GM18526 (cell line): ENCODE data around the gene TRIM71.

Source experiments
- POLR2A ChIP-seq: IDR thresholded peaks from 3 replicates; pipeline ENCODE4 v1.6.1; 2011; ENCODE audit not compliant: insufficient read length; ENCODE audit errors: extremely low read depth

Gene TRIM71

GRCh38 chr3:32850636-32851035, 32.8 kb downstream of the TRIM71 start:
- TF ChIP-seq POLR2A: no peak

GRCh38 chr3:32852146-32852545, 34.3 kb downstream of the TRIM71 start:
- no peak for TF ChIP-seq POLR2A

DNA sequence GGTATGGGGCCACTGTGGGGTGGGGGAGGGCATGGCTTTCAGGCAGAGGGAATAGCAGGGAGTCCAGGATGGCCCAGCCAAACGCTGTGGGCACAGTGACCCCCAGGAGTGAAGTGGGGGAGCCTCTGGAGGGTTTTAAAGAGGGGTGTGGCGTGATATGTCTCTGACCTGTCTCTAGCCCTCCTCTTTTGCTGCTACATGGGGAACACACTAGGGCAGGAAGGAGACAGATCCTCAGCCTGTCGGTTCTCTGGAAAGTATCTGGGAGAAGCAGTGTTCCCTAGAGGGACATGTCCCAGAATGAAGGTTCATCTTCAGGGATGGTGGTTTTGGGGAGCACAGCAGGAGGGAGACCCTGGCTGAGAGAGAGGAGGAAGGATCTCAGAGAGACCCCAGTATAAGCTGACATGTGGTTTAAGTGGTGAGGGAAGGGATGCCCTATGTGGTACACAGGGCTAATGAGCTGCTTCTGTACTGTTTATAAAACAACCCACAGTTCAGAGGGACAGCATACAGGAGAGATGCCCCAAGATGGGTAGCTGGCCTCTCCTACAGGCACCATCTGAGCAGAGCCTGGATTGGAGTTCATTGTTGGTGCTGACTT, 37.7 kb downstream of the TRIM71 start:
- no peak for TF ChIP-seq POLR2A

DNA sequence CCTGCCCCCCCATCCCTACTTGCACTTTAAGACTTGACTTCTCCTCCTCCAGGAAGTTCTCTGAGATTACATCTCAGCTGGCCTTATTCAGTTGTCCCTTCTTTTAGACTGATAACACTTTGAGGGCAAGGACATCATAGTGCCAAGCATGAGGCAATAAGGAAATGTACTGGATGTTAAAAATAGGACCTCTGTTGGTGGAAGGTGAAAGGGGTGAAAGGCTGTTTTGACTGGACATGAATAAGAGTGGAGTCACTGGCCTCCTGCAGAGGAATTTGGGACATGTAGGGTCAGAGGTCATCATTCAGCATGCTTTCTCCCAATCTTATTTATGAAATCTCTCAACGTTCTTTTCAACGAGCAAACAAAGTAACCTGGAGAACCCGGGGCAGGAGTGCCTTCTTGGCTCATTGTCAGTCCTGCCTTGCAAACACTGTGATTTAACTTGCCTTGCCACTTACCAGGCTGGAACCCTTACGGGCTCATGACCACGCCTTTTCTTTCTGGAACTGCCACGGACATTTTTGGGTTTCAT, 38.6 kb downstream of the TRIM71 start:
- TF ChIP-seq POLR2A: no peak

- no peak for TF ChIP-seq POLR2A
Observed at GRCh38 chr3:32856901-32857507, 39.2 kb downstream of the TRIM71 start.

DNA sequence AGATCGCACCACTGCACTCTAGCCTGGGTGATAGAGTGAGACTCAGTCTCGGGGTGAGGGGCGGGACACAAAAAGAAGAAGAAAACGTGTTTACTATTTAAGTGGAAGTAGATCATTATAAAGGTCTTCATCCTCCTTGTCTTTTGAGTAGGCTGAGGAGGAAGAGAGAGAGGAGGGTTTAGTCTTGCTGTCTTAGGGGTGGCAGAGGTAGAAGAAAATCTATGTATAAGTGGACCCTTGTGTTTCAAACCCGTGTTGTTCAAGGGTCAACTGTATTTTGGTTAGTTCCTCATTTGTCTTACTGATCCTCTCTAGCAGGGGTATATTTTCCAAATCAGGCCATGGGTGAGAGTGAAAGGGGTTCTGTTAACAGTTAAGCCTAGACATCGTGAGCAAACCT, 40.1 kb downstream of the TRIM71 start:
- no peak for TF ChIP-seq POLR2A

DNA sequence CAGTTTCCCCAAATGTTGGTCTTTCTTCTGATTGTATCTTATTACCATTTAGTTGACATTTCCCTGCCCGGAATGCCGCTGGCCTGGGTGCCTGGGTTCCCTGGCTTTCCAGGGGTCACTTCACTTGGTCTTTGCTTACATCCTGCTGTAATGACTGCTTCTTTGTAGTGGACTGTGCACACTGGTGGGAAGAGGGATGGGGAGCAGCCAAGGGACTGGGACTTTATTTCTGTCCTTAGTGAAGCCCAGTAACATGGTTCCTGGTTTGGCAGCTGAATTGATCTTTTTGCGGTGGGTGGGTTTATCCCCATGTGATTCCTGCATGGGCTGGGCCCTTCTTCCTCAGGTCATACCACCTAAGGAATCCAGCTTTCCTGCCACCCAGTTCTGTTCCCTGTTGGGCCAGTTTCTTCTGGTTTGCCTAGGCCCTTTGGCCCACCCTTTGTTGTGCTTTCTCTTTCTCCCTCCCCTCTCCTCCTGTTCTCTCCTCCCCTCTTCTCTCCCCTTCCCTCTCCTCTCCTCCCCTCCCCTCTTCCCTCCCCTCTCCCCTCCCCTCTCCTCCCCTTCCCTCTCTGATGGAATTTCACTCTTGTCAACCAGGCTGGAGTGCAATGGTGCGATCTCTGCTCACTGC, 41.9 kb downstream of the TRIM71 start:
- TF ChIP-seq POLR2A: no peak

DNA sequence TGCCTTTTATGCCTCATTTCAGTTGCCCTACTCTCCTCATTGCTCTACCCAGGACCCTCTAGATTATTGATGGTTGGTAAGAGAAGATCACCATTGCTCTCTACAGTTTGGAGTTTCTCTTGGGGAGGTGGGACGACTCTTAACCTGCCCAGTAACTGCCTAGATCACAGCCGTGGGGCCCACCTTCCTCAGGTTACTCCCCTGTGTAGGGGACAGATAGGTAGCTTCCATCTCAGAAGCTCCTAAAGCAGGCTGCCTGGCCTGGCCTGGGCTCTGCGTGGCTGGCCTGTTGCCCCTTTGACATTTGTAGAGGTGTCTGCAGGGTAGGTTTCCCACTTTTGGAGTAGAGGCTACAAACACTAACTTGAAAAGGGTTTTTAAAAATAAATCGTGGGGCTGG, 42.7 kb downstream of the TRIM71 start:
- TF ChIP-seq POLR2A: no peak

GRCh38 chr3:32861681-32862080, 43.9 kb downstream of the TRIM71 start:
- no peak for TF ChIP-seq POLR2A

- TF ChIP-seq POLR2A: no peak
Observed at GRCh38 chr3:32862247-32862935, 44.6 kb downstream of the TRIM71 start.

DNA sequence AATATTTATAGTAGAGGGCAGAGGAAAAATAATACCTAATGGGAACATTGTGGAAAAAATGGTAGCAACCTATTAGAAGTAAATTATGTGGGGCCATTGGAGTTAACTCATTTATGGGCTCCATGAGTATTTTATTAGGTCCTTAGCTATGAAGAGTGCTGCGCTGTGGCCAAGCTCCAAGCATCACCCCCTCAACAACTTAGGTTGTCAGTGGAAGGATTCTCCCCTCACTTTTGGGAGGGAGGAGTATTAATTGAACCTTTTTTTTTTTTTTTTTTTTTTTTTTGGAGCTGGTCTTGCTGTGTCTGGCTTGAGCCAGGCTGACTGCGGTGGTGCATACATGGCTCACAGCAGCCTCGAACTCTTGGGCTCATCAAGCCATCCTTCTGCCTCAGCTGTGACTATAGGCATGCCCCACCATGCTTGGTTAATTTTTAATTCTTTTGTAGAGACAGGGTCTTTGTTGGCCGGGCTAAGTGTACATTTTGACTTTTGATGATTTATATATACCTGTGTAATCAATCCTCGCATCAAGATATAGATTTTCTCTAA, 45.2 kb downstream of the TRIM71 start:
- TF ChIP-seq POLR2A: no peak

- TF ChIP-seq POLR2A: no peak
Observed at GRCh38 chr3:32865383-32865782, 47.6 kb downstream of the TRIM71 start.

GRCh38 chr3:32866533-32866932, 48.7 kb downstream of the TRIM71 start:
- no peak for TF ChIP-seq POLR2A

DNA sequence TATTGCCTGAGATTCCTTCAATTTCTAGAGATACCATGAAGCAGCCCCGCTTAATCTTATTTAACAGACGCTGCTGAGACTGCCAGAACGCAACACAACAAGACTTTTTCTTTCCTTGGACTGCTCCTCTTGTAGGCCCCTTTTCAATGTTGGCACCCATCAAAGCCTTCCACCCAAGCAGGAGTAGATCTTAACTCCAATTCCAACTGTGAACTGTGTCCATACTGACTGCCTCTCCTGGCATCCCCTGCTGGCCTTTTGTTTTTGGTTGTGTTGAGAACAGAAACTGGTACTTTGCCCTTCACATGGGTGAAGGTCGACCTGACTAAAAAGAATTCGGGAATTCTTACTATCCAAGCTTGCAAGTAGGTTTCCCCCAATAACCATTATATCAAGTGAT, 50.2 kb downstream of the TRIM71 start:
- no peak for TF ChIP-seq POLR2A

GRCh38 chr3:32868719-32869512, 51.1 kb downstream of the TRIM71 start:
- no peak for TF ChIP-seq POLR2A
